K562 (cell line): ENCODE data around the gene BEST4. TPM values are rescaled to one million over a fixed set of nuclear protein-coding genes. Genes with fewer than 3 reads are reported as not detected.

Experiments used
- ADNP ChIP-seq: fragments of 200-800 bp; sonication (Bioruptor generic); IDR thresholded peaks from 2 replicates; pipeline ENCODE4 v1.6.1; 2016; ENCODE audit warnings: missing genetic modification characterization, missing compliant biosample characterization
- CBX2 ChIP-seq: fragments of 200-600 bp; sonication (generic); IDR thresholded peaks from one replicate; pipeline ENCODE4 v1.6.1; 2012; ENCODE audit warnings: mild to moderate bottlenecking, low read length, inconsistent platforms; ENCODE audit not compliant: insufficient read depth, poor library complexity, severe bottlenecking
- ELK1 ChIP-seq: sonication (generic); formaldehyde crosslinking; IDR thresholded peaks from 2 replicates; pipeline ENCODE4 v1.8.1; 2022; ENCODE audit warnings: missing genetic modification reagents
- HNRNPH1 ChIP-seq: fragments of 200-400 bp; formaldehyde crosslinking; optimal IDR thresholded peaks from 2 replicates; pipeline ENCODE3; 2017; ENCODE audit warnings: low read depth, mild to moderate bottlenecking, low read length, moderate library complexity
- NR2C2 ChIP-seq, 2 experiments: fragments of 200-800 bp in 1 of 2; sonication (Bioruptor generic) in 1 of 2; sonication (generic) in 1 of 2; formaldehyde crosslinking in 1 of 2; IDR thresholded peaks; 2 replicates each; pipeline versions ENCODE4 v1.6.1 to v1.8.0; 2016 to 2022; ENCODE audit warnings: mild to moderate bottlenecking in 1 of 2, missing compliant biosample characterization in 1 of 2, missing genetic modification characterization in 1 of 2, missing genetic modification reagents in 1 of 2
- SIX5 ChIP-seq, 2 experiments: IDR thresholded peaks; 2 replicates each; pipeline ENCODE4 v1.6.1; 2011; ENCODE audit warnings: low read length in 2 of 2, borderline replicate concordance in 1 of 2, low read depth in 1 of 2, mild to moderate bottlenecking in 1 of 2, moderate library complexity in 1 of 2; ENCODE audit not compliant: insufficient read depth in 1 of 2
- SPI1 ChIP-seq: IDR thresholded peaks from 2 replicates; pipeline ENCODE4 v1.6.1; 2011; ENCODE audit warnings: low read depth, low read length, control low read depth, borderline replicate concordance
- TCF7L2 ChIP-seq: fragments of 150-350 bp; IDR thresholded peaks from 2 replicates; pipeline ENCODE4 v1.6.1; 2016; ENCODE audit warnings: low read depth, mild to moderate bottlenecking, low read length, moderate library complexity
- UBTF ChIP-seq, 2 experiments: IDR thresholded peaks; 2 replicates each; pipeline ENCODE4 v1.6.1; 2012; ENCODE audit warnings: improper control_type of control experiment in 2 of 2, low read depth in 2 of 2, low read length in 2 of 2, borderline replicate concordance in 1 of 2
- ZNF274 ChIP-seq: IDR thresholded peaks from 2 replicates; pipeline ENCODE4 v1.6.1; 2011; ENCODE audit warnings: low read depth, mild to moderate bottlenecking, low read length, moderate library complexity, borderline replicate concordance
- polyA plus RNA-seq, 8 experiments: library from polyadenylated mRNA; depleted of rRNA in 4 of 8; stranded (reverse) in 5 of 8; unstranded in 3 of 8; fragments of >200 nt; fragmentation: Nextera tagmentation in 2 of 8; fragmentation: Illumina TruSeq in 1 of 8; extraction: Ambion mirVana in 2 of 8; extraction: Trizol in 1 of 8; gene quantifications; 2 replicates each; pipeline versions ENCODE4 v1.2.1 to v1.2.3, GENCODE V29; 2011 to 2014; ENCODE audit warnings: inconsistent platforms in 1 of 8, missing spikeins in 1 of 8
- total RNA-seq, 7 experiments: library from RNA; depleted of rRNA in 6 of 7; stranded (reverse); fragments of >200 nt in 6 of 7; fragmentation: Illumina TruSeq in 2 of 7; extraction: Trizol in 2 of 7; gene quantifications; 2 replicates each; pipeline versions ENCODE4 v1.2.1 to v1.2.3, GENCODE V29; 2011 to 2021; ENCODE audit warnings: low replicate concordance in 1 of 7

BEST4 gene
- total and polyA plus RNA-seq, 9 of the 15 experiments (the other 6 are each of a cell fraction or from before 2014, with no cell fraction given) = 0.07 to 0.11 TPM; not detected in 7

- TF ChIP-seq SPI1 = peak; percentile 56; the same call in 1 of the 2 replicates
- no peak for TF ChIP-seq TCF7L2
- 0 out of 4 replicates have a peak, but pooled peaks of 1 of the 2 experiments have one; percentile 60 for TF ChIP-seq UBTF (IDR thresholded peaks at IDR 0.05; ENCODE audit: borderline replicate concordance in 1 of 2, low read depth in 2 of 2, low read length in 2 of 2)
- TF ChIP-seq CBX2 = no peak
- TF ChIP-seq SIX5 (IDR thresholded peaks at IDR 0.05; ENCODE audit: borderline replicate concordance in 1 of 2, insufficient read depth in 1 of 2, low read depth in 1 of 2, low read length in 2 of 2) = no peak
- TF ChIP-seq ADNP (tag) = no peak
- no peak for TF ChIP-seq HNRNPH1
- TF ChIP-seq ELK1 (CRISPR knock-in tag) = no peak
- no peak for TF ChIP-seq NR2C2 (CRISPR knock-in tag; IDR thresholded peaks at IDR 0.05)
- TF ChIP-seq NR2C2 (tag; IDR thresholded peaks at IDR 0.05) = no peak
- TF ChIP-seq ZNF274 = no peak
Observed at GRCh38 chr1:44806704-44807363, 18.9 kb upstream of the BEST4 start, which contains the start of gene DYNLT4 (continued).
